HG02885 (cell line): ENCODE data around the gene AOAH.
A peak's percentile ranks its signal among the peaks of the same experiment; 100 is the strongest.

Source experiments
- ATAC-seq: cut with Tn5 transposase; IDR thresholded peaks from one replicate; pipeline ENCODE4 v1.9.1; 2021; ENCODE audit warnings: mild to moderate bottlenecking; ENCODE audit not compliant: unreplicated experiment, poor library complexity

AOAH gene

GRCh38 chr7:36723951-36724664 is at the start of gene AOAH:
TSS of gene AOAH (minus strand) at chr7:36724494. CDS start at chr7:36724148, 346 bp downstream.
- ATAC-seq = peak; percentile 93

GRCh38 chr7:36766451-36766850 is 42.2 kb upstream of the AOAH start:
- ATAC-seq = no peak

GRCh38 chr7:36765605-36766004 is 41.3 kb upstream of the AOAH start:
- no peak for ATAC-seq

DNA sequence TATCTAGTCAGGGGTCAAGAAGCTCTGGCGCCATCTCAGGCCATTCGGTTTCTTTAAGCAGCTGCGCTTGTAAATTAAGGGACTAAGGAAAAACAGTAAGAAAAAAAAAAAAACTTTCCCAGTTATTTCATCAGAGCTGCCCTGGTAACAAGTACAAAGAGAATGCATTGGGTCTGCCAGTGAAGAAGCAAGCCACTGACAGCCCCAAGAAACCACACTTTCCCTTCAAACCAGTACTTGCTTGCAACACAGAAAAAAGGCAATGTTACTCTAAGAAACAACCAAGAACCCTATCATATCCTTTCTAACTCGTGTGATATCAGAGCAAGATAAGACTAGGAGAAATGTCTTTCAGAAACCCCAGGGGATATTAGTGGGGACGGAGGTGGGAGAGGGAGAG is 40.6 kb upstream of the AOAH start:
- no peak for ATAC-seq

GRCh38 chr7:36763132-36763816 is 39.0 kb upstream of the AOAH start:
- no peak for ATAC-seq

DNA sequence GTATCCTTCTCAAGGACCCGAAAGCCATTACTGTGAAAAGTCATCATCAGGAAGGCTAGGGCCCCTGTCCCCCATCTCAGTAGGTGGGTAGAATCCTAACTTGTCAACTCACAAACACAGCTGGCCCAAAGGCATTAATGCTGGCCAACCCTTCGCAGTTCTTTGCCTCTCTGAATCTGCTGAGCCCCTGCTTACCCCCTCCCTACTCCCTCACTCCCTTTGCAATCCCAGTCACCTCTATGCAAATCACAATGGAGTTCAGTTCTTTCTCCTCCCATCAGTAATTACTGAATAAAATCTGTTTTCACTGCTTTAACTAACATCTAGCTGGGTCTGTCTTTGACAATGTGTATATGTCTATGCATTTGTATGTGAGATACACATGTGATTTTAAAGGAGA is 38.1 kb upstream of the AOAH start:
- ATAC-seq = no peak

DNA sequence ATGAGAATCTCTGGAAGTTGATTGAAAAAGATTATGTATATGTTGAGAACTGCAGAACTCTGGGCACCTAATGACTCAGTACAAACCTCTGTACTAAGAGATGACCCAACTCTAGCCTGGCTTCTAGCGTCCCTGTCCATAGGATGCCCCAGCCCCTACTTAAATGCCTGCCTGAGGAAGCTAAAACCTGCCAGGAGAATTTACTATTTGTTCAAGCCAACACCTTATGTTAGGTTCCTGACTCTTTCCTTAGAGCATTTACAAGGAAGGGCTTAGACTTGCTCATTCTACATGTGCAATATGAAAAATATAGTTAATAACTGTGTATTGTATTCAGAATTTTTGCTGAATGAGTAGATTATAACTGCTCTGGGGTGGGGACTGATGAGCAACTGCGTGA is 37.5 kb upstream of the AOAH start:
- ATAC-seq = no peak

DNA sequence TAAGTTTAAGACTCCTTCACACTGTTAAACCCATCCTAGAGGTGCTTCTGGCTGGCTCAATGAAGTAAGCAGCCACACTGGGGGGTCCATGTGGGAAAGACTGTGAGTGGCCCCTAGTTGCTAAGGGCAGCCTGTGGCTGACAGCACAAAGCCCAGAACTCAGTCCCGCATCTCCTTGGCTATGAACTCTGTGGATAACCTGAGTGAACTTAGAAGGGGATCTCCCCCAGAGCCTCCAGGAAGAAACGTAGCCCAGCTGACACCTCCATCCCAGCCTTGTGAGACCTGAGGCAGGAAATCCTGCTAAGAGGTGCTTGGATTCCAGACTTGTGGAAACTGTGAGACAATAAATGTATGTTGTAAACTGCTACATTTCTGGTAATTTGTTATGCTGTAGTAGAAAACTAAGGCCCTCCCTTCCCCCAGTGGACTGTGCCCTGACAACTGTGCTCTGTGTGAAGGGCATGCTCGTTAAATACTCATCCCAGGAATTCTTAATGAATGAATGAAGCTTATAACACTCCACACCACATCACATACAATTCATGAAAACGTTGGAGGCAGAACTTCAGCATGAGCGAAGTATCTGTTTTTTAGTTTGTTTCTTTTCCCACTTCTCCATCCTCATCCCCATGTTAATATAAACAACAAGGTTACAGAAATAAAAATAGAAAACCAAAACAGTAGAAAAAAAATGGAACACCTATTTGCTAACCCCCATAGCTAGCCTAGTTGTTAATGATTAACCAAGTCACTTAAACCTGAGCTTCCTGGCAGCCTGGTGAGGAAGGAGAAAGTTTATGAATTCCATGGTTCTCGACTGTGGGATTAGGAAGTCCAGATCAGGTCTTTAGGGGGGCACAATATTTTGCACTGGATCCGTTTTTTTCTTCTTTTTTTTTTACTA is 36.8 kb upstream of the AOAH start:
- ATAC-seq = no peak

- ATAC-seq = no peak
Observed at GRCh38 chr7:36758879-36759278, 34.6 kb upstream of the AOAH start.

DNA sequence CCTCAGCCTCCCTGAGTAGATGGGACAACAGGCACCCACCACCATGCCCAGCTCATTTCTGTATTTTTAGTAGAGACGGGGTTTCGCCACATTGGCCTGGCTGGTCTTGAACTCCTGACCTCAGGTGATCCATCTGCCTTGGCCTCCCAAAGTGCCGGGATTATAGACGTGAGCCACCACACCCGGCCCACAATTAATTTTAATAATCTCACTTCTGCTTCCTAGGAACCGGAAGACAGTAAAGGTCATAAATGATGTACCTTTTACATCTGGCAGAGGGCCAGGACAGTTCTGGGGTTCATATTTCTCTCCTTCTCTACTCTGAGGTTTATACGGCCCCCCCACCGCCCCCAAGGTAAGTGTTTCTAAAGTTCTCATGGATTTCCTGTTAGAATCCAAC is 31.2 kb upstream of the AOAH start:
- no peak for ATAC-seq

DNA sequence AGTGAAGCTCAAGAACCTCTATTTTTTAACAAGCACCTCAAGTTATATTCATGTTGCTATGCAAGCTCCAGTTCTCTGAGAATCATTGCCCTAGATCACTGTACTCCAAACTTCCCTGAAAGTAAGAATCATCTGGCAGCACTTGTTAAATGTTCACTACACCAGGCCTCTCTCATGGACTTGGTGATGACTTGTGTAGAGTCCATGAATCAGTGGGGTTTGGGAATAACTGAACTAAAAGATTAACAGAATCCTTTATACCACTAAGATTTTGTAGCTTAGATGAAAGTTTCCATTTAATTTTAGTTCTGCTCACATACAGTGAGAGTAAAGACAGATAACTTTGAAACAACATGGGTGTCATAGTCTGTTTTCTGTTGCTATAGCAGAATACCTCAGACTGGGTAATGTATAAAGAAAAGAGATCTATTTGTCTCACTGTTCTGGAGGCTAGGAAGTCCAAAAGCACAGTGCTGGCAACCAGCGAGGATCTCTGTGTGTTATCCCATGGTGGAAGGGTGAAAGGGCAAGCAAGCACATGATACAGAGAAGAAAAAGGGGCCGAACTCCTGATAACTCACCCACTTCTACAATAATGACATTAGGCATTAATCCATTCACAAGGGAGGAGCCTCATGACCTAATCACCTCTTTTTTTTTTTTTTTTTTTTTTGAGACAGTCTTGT is 27.9 kb upstream of the AOAH start:
- no peak for ATAC-seq

GRCh38 chr7:36750451-36750850 is 26.2 kb upstream of the AOAH start:
- ATAC-seq = no peak

DNA sequence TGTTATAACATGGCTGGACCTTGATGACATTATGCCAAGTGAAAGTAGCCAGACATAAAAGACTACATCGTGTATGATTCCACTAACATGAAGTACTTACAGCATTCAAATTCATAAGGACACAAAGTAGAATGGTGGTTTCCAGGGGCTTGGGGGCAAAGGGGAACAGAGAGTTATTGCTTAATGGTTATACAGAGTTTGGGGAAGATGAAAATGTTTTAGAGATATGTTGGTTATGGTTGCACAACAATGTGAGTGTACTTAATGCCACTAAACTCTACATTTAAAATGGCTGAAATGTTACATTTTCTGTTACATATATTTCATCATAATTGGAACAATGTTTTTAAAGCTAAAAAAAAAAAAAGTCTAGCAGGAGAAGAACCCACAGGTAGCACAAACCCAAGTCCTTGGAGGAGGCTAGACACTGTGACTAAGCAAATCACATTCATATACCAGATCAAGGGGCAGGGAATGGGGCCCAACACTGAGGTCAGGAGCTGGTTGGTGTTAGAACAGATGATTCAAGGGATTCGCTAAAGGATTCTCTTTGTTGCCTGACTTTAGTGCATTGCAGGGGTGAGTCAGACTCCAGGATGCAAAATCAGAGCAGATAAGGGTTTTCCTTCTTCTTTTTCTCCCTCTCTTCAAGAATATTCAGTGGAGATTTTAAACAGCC is 25.1 kb upstream of the AOAH start:
- no peak for ATAC-seq

- no peak for ATAC-seq
Observed at GRCh38 chr7:36748017-36748487, 23.8 kb upstream of the AOAH start.

GRCh38 chr7:36747280-36748016 is 23.2 kb upstream of the AOAH start:
- ATAC-seq = no peak

GRCh38 chr7:36746347-36746746 is 22.1 kb upstream of the AOAH start:
- ATAC-seq = no peak

DNA sequence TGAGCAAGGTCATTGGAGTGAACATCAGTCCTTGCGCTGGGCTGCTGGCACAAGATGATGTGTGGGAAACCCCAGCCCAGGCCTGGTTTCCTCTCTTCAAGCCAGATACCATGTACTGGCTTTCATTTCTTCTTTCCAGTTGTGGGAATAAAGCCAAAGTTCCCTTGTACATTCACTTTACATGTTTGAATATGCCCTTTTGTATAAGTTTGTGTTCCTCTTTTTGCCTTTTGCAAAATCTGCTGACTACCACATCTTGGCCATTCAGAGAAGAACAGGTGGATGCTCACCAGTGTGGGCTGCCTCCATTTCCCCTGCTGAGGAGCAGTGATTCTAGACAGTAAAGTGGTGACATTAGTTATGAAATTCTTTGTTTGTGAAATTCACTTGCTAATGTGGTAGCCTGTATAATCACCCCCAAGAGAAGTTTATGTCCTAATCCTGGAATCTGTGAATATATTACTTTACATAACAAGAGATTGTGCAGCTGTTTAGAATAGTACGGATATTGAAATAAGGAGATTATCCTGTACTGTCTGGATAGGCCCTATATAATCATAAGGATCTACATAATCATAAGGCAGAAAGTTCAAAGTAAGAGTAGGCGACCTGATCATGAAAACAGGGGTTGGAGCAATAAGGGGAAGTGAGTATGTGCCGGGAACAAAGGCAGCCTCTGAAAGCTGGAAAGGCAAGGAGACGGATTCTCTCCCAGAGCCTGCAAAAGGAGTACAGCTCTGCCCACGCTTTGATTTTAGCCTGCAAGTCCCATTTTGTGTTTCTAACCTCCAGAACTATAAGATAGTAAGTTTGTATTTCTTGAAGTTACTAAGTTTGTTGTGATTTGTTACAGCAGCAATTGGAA is 18.8 kb upstream of the AOAH start:
- ATAC-seq = peak; percentile 67

GRCh38 chr7:36741866-36742265 is 17.6 kb upstream of the AOAH start:
- no peak for ATAC-seq
